LoVo (cell line): Measurements from ENCODE around the gene JUND.

Experiments used
- DNase-seq: peaks from one replicate; pipeline ENCODE4 v3.0.0-alpha.2; 2016; ENCODE audit warnings: low spot score

The JUND gene

GRCh38 chr19:18308051-18308947 lies 26.9 kb upstream of the JUND start:
- no peak for DNase-seq

- no peak for DNase-seq
Measured at GRCh38 chr19:18307271-18307681, 25.9 kb upstream of the JUND start.

- no peak for DNase-seq
Measured at GRCh38 chr19:18306888-18307260, 25.5 kb upstream of the JUND start.

- no peak for DNase-seq
Measured at GRCh38 chr19:18306209-18306887, 24.9 kb upstream of the JUND start.

- no peak for DNase-seq
Measured at GRCh38 chr19:18304458-18305310, 23.3 kb upstream of the JUND start.

- no peak for DNase-seq
Measured at GRCh38 chr19:18304208-18304457, 22.7 kb upstream of the JUND start.

GRCh38 chr19:18301718-18302111 lies 20.3 kb upstream of the JUND start:
- DNase-seq, result no peak

GRCh38 chr19:18300930-18301717 lies 19.7 kb upstream of the JUND start:
- peak; percentile 75 for DNase-seq

GRCh38 chr19:18299654-18300053 lies 18.2 kb upstream of the JUND start:
- DNase-seq, result no peak

- DNase-seq, result no peak
Measured at GRCh38 chr19:18298601-18299000, 17.2 kb upstream of the JUND start.

GRCh38 chr19:18297308-18297707 lies 15.9 kb upstream of the JUND start:
- no peak for DNase-seq

GRCh38 chr19:18295034-18295451 lies 13.6 kb upstream of the JUND start:
- no peak for DNase-seq

- DNase-seq, result peak; percentile 18
Measured at GRCh38 chr19:18294467-18294864, 13.0 kb upstream of the JUND start.

- no peak for DNase-seq
Measured at GRCh38 chr19:18293642-18294466, 12.4 kb upstream of the JUND start.

GRCh38 chr19:18292810-18293641 lies 11.6 kb upstream of the JUND start:
- DNase-seq, result peak; percentile 27

GRCh38 chr19:18292462-18292809 lies 11.0 kb upstream of the JUND start:
- DNase-seq, result no peak

GRCh38 chr19:18291590-18292461 lies 10.4 kb upstream of the JUND start:
- DNase-seq, result peak; percentile 56

GRCh38 chr19:18291019-18291524 lies 9.7 kb upstream of the JUND start:
- no peak for DNase-seq
